Right kidney (tissue), 1 donor: ENCODE results near the gene DDAH2.

Experiments used
- DNase-seq: peaks from one replicate; pipeline ENCODE4 v3.0.0-alpha.2; 2016

DDAH2 gene

DNA sequence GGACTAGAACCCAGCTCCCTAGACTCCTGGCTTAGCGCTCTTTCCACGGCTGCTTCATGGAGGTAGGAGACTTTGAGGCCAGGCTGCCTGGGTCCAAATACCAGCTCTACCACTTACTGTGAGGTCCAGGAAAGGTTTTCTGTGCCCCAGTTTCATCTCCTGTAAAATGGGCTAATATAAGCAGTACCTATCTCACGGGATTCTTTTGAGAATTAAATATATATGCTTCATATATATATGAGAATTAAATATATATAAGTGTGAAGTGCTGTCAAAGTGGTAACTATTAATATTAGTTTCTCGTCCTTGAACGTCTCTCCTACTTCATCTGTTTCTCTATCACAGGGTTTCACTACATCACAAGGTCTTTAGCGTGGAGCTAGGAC lies 38.0 kb downstream of the DDAH2 start:
- no peak for DNase-seq

DNA sequence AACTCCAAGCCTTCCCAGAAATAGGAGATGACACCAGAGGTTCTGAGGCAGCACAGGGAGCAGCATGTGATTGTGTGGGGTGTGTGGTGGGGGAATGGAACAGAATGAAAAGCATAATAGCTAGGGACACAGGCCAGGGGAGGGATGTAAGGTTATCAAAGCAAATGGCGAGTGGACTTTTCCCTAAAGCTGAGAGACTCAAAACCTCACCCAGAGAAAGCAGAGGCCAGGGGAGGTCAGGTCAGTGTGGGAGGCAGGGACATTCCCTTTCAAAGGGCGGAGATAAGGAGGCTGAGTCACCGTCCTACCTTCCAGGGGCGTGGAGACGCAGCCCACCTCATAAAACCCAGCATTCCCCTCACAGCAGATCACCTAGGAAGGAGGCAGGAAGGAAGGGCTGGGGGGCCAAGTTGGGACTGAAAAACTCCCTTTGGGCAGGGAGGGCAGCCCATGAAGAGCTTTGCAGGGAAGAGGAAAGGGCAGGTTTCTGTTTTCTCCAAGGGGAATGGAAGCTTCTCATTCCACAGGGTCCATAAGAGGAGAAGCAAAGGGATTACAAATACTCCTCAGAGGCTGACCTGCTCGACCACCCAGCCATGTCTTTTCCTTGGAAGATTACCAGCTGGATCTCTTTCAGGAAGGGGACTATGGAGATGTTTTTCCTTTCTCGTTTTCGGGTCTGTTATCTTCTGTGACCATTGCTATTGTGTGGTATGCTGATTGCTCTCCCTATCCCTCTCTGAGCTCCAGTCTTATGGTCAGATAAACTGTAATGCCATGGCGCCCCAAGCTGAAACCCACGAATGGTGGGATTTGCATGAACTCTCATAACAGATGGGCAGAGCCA lies 38.6 kb downstream of the DDAH2 start:
- DNase-seq: no peak

DNA sequence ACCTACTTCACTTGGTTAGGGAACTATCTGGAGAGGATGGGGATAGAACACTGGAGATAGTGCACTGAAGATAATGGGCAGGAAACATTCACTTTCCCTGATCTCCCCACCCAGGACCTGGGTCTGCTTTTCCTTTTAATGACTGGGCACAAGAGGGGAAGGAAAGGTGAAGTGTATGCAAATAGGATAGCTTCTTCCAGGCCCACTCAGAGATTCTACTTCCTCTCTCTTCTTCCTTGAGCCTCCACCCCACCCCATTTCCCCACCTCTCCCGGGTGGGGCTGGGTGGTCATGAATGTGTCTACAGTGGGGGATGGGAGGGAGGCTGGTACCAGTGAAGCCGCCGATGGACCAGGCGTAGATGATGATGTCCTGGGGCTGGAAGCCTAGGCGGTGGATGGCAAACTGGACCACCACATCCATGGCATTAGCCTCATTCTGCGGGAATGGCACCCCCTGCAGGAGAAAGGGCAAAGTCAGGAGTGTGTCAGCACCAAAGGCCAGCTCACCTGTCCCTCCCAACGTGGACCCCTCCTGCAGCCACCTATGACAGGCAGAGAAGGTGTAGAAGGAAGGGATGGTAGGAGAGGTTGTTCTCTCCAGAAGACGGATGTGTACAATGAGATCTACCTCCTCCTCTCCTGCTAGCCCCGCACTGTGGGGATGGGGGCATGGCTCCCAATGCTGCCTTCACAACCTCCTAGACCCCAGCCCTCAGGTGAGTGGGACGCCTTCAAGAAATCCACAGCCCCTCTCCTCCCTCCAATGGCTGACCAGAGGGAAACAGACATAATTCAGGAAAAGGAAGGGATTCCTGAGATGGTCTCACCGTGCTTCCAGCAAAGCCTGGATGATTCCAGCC lies 39.6 kb downstream of the DDAH2 start:
- DNase-seq: no peak

DNA sequence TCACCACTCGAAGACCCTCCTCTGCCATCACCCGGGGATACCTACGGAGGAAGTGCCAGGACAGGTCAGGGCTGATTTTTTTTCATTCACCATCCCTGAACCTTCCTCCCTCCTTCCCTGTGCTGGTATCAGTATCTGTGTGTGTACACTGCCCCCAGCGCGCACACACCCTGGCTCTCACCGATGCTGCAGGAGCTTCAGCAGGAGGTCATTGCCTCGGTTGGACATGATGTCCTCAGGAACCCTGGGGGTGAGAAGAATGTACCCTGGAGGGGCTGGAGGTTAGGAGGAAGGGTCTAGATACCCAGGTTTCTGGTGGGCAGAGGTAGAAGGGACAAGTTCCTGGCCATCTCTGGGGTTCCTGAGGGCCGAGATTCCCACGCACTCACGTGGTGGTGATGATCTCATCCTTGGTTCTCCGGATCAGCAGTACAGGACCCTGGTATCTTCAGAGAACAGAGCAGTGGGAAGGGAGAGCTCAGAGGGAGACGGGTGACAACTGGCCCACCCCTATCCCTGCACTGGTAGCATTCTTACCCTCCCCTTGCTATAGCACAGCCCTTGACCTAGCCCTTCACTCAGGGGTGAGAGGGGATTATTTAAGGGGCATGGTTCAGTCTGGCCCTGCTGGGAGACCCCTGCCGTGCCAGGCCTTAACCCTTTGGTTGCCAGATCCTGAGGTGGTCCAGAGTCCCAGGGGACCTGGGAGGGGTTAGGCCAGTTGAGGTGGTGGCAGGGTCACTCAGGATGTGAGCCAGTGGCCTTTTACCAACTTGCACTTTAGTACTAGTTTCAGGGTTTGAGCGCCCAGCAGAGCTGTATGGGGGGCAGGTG lies 41.0 kb downstream of the DDAH2 start:
- no peak for DNase-seq

DNA sequence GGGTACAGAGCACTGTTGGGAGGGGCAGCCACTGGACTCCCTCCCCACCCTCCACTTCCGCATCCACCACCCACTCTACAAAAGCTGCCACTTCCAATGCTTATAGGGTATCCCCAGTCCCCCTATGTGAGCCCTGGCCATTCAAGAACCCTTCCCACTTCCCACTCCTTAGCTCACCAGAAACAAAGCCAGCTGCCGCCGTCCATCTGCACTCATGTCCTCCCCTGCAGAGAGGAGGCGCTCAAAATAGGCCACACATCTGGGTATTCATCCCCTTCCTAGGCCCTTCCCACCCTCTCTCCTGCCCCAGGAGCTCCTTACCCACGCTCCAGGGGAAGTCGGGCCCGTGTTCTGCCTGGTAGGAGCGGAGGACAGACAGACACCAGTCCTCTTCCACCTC lies 41.8 kb downstream of the DDAH2 start:
- no peak for DNase-seq

DNA sequence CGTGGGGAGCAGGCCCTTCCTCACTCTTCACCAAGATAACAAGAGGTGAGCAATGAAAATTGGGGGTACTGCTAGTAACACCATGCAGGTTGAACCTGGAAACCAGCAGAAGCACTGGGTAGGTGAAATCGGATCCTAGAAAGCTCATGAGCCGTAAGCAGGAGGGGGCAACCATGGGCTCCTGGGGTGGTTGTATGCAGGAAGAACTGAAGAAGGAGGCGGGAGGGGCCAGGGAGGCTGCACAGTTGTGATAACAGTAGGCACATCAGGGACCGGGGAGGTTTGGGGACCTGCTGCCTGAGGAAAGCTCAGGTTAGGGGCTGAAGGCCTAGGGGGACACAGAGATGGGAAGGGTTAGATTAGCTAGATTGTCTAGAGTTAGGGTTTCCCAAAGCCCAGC lies 42.6 kb downstream of the DDAH2 start:
- DNase-seq: no peak

DNA sequence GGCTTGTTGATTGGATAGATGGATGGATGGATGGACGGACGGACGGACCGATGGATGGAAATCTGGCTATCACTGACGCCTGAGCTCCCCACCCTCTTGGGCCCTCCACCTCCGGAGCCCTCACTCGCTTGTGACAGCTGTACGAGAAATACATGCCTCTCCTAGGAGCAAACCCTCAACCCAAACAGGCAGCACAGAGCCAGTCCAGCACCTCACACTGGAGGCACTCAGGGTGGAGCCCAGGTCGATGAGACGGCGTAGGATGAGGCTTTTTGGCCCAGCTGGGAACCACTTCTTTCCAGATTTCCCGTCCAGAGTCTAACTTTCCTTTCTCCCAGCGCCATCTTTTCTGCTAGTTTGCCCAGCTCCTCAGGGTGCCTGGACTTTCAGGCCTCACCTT lies 45.5 kb downstream of the DDAH2 start:
- DNase-seq: no peak

DNA sequence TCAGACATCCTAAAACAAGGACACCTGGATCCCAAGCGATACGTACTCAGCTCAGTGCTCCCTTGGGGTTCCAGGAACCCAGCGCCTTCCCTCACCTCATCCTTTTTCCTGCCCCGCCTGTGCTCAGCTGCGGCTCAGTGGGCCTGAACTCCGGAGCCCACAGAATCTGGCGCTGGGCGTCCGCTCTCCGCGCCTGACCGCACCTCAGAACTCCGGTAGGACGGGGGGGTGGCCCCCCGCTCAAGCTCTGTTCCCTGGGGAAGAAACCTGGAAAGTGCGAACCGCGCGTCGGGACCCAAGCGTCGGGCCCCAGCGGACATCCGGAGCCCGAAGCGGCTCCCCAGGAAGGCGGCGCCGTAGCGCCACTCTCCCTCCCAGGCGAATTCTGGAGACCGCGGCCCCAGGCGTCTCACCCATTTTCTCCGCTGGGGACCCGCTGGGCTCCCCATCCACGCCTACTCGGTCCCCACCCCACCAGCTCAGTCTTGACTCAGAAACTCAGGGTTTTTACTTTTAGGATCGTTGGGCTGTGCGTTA lies 47.9 kb downstream of the DDAH2 start:
- DNase-seq: peak; percentile 85

DNA sequence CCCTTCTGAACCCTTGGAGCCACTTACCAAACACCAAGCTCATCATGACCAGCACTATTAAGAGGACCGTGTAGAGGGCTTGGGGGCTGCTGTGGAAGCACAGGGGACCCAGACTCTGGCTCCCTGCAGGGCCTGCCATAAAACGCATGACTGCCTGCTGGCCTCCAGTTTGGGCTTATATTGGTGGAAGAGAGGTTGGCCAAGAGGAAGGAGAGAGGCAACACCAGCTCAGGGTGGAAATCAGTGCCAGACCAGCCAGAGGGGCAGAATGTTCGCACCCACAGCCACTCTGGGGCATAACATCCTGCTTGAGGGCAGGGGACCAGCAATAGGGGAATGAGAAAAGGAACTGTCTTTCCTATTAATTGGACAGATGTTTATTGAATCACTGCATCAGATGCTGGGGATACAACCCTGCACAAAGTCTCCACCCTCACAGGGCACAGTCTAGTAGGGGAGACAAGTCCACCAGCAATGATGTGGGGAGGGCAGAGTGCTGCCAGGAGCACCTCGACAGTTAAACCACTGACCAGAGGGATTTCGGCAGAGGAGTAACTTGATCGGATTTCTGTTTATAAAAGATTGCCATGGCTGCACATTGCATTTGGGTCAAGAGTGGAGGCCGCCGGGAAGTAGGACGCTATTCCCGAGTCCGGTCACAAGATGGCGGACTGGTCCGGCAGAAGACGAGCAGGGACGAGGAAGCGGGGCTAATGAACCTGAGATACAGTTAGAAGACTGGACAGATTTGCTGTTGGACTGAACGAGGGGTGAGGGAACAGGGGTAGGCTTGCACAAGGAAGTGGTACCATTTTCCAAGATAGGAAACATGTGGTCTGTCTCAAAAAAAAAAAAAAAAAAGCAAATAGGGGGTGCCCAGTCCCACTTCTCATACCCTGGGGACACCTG lies 48.6 kb downstream of the DDAH2 start, which contains the start of gene LY6G5C:
Gene LY6G5C (minus strand): TSS at position 842 of the 909 bp plus-strand sequence. CDS start 694 bp downstream, at position 148.
- DNase-seq: peak; percentile 72

DNA sequence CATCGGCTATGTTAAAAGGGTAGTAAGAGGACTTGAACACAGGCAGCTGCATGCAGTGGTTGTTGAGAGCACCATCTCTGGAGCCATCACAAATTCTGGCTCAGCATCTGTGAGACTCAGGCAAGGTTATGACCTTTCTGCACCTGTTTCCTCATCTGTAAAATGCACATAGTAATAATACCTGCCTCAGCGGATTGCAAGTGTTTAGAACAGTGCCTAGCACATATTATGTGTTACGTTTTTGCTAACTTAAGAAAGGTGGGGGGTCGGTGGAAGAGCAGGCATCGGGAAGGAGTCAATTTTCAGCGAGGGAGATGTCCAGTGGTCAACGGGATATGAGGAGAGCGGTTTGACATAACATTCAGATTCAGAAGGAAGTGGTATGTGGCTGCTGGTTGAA lies 51.1 kb downstream of the DDAH2 start:
- no peak for DNase-seq
